Stomach (tissue), 4 donors: ENCODE measurements around the gene GRAMD1B.

Experiments used
- POLR2A ChIP-seq, 4 donors: fragments of 450-650 bp; IDR thresholded peaks; one replicate each; pipeline ENCODE4 v1.6.1; 2016; ENCODE audit warnings: antibody characterized with exemption in 4 of 4, control low read depth in 2 of 4, mild to moderate bottlenecking in 1 of 4, moderate library complexity in 1 of 4
- POLR2AphosphoS5 ChIP-seq, 3 donors: sonication (generic); formaldehyde crosslinking; IDR thresholded peaks; one replicate each; pipeline ENCODE4 v1.6.1; 2016; ENCODE audit warnings: antibody characterized with exemption in 3 of 3

DNA sequence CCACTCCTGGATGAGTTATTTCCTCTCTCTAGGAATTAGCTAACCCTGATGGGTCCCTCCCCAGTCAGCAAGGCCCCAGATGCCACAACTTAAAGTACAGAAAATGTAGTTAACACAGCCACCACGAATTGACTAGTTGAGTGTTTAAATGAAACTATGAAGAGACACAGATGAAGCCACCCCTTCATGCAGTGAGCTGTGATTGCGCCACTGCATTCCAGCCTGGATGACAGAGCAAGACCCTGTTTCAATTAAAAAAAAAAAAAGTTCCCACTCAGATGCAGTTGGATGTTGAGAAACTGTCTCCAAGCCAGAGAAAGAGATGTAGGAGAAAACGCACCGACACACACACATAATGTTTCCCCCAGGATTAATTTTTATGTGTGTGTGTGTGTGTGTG is 171.1 kb downstream of the GRAMD1B start:
- no peak for TF ChIP-seq POLR2A (IDR thresholded peaks at IDR 0.05)
- no peak for TF ChIP-seq POLR2AphosphoS5 (IDR thresholded peaks at IDR 0.05)
